Right forelimb (tissue), 1 donor: ENCODE results near the gene FXYD7.
"Not testable (repeated sequence)": the region's sequence is repeated elsewhere in the genome, so short reads cannot be mapped to it uniquely, and the experiment has no call there.

Source experiments
- DNase-seq: peaks from one replicate; pipeline ENCODE4 v3.0.0-alpha.2; 2018

Gene FXYD7, protein sequence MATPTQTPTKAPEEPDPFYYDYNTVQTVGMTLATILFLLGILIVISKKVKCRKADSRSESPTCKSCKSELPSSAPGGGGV

DNA sequence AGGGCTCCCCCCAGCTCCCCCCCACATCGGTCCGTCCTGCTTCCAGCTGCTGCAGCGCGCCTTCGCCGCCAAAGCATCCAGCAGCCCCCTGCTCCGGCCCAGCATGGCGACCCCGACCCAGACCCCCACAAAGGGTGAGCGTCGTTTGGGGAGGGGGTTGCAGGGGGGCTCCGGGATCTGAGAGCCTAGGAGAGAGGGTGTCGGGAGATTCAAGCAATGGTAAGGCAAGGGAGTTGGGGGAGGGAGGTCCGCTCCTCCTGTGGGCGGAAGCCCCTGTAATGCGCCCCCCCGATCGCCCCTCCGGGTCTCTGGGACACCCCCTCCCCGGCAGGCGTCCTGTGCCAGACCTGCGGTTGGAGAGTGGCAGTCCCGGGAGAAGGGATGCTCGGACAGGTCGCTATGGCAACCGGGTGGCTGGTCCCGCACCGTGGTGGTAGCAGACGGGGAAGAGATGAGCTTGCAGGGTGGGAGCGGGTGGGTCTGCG is at the start of gene FXYD7:
TSS of gene FXYD7 (plus strand) at position 25 of the 485 bp plus-strand sequence. CDS start at position 104, 79 bp downstream.
- peak; percentile 47 for DNase-seq

GRCh38 chr19:35093430-35093829 is 49.6 kb upstream of the FXYD7 start:
- DNase-seq: no peak

DNA sequence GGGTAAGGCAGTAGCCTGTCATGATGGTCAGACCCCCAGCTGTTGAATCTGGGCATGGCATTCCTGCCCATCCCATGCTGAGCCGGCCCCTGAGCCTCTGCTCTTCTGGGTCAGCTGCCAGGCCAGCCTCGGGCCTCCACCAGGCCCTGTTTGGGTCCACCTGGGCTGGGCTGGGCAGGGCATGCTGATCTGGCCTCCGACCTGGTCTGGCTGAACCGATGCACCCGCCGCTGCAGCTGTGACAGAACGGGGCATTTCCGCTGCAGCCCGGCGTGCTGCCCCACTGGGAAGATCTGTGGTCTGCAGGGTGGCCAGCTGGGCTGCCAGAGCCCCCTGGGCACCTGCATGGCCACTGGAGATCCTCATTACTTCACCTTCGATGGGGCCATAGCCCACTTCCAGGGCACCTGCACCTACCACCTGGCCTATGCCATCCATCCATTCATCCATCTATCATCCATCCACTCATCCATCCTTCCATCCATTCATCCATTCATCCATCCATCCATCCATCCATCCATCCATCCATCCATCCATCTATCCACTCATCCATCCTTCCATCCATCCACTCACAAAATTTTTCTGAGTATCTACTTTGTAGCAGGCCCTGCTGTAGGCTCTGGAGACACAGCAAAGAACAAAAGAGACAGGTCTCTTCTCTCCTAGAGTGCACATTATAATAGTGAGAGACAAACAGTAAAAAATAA is 49.0 kb upstream of the FXYD7 start:
- no peak for DNase-seq

DNA sequence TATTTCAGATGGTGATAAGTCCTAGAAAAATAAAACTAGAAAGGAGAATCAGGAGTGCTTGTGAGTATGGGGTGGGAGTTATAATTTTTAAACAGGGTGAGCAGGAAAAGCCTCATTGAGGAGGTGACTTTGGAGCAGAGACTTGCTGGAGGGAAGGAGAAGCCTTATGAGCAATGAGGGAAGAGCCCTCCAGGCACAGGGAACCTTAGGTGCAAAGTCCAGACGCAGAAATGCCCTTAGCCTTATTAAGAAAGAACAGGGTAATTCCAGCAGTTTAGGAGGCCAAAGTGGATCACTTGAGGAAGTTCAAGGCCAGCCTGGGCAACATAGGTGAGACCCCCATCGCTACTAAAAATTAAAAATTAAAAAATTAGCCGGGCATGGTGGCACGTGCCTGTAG is 48.4 kb upstream of the FXYD7 start:
- no peak for DNase-seq

DNA sequence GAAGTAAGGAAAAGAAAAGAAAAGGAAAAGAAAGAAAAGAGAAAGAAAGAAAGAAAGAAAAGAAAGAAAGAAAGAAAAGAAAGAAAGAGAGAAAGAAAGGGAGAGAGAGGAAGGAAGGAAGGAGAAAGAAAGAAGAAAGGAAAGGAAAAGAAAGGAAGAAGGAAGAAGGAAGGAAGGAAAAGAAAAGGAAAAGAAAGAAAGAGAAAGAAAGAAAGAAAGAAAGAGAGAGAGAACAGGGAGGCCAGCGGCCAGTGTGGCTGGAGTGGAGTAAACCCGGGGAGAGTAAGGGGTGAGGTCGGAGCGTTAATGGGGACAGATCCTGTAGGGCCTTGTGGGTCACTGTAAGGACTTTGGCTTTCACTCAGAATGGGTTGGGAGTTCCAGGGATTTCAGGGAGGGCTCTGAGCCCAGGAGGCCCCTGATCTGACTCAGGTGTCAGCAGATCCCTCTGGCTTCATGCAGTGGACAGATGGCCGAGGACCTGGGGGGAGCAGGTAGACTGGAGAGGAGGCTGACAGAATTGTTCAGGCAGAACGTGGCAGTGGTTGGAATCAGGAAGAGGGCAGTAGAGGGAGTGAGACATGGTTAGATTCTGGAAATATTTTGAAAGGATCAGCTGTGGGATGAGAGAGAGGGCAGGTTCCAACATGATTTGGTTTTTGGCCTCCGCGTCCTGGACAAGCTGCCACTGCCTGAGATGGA is 47.2 kb upstream of the FXYD7 start:
- DNase-seq: no peak

- DNase-seq: no peak
Measured at GRCh38 chr19:35098413-35099049, 44.5 kb upstream of the FXYD7 start.

DNA sequence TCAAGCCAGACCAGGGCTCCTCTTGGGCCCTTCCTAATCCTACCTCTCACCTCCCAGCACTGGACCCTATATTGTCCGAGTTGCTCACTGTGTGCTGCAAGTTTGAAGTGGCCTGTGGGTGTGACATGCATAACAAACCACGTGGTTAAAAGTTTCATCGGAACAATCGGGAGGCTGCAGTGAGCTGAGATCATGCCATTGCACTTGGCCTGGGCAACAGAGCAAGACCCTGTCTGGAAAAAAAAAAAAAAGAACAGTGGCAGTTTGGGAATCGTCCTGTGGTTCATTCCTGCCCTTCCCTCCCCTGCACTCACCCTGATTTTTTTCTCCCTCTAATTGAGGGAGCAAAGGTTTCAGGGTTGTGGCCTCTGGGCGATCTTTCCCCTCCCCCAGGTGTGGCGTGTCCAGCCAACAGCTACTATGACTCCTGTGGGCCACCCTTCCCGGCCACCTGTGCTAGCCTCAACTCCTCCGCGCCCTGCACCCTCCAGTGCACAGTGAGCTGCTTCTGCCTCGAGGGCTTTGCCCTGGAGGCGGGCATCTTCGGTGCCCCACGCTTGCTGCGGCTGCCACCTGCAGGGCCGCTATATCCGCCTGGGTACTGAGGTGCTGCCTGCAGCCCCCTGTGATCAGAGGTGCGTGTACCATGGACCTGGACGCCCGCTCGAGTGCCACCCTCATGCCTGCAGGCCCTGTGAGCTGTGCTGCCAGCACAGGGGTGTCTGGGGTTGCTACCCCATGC is 43.7 kb upstream of the FXYD7 start:
- DNase-seq: no peak

DNA sequence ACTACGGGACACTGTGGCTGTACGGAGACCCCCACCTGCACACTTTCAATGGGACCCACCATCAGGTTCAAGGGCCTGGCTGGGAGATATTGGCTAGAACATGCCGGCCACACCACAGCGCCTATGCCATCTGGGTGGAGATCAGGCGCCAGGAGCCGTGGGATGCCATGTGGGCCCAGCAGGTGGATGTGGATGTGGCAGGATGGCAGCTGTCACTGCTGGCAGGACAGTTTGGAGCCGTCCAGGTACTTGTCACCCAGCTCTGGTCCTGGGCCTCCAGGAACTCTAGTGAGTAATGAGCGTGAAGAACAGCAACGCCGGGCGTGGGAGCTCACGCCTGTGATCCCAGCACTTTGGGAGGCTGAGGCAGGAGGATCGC is 43.2 kb upstream of the FXYD7 start:
- DNase-seq: no peak

DNA sequence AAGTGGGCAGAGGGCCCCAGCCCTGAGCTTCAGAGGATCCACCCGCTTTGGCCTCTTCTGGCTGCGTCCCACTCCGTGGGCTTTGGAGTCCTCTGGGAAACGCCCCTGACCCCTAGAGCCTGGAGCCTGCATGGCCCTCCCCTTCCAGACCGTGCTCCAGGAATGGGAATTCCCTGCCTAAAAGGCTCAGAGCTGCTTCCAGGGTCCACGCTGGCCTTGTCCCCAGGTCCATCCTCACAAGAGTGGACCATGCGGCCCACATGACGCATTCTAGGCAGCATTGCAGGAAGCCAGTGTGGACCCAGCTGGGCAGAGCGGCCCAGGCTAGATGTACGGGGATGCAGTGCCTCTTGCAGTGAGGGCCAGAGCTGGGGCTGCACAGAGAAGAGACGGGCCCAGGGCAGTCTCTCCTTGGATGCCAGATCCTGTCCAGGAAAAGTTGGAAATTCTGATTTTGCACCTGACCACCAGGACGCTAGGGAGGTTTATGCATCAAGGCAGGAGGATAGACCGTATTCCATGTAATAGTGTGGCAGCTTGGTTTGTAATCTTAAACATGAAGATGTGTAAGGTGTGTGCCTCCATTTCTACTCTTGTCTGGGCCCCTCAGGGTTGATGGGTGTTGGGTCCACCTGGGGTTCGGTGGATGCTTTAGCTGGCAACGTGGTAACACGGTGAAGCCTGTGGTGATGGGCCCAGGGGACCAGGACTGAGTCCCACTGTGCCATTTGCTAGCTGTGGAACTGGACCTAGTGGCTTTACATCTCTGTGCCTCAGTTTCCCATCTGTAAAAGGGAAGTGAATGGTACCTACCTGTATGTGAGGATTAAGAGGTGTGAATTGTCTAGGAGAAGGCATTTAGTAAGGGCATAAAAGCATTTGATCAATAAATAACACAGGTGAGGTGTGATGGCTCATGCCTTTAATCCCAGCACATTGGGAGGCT is 42.2 kb upstream of the FXYD7 start:
- DNase-seq: no peak

GRCh38 chr19:35101949-35102348 is 41.1 kb upstream of the FXYD7 start:
- DNase-seq: not testable (repeated sequence)

GRCh38 chr19:35103614-35104013 is 39.4 kb upstream of the FXYD7 start:
- DNase-seq: not testable (repeated sequence)

- DNase-seq: no peak
Measured at GRCh38 chr19:35104361-35104760, 38.7 kb upstream of the FXYD7 start.

DNA sequence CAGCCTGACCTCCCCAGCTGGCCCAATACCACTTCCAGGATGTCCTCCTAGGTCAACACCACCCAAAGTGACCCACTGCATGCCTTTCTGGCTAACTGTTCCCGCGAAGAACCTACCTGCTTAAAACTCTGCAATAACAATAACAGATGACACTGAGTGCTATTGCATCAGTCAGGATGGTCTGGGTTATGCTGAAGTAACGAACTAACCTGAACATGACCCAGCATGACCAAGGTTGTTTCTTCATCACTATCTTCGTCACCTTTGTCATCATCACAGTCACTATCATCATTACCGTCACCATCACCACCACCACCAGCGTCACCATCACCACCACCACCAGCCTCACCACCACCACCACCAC is 38.0 kb upstream of the FXYD7 start:
- no peak for DNase-seq

- DNase-seq: no peak
Measured at GRCh38 chr19:35105411-35106290, 37.4 kb upstream of the FXYD7 start.

GRCh38 chr19:35106291-35106583 is 36.8 kb upstream of the FXYD7 start:
- DNase-seq: no peak

DNA sequence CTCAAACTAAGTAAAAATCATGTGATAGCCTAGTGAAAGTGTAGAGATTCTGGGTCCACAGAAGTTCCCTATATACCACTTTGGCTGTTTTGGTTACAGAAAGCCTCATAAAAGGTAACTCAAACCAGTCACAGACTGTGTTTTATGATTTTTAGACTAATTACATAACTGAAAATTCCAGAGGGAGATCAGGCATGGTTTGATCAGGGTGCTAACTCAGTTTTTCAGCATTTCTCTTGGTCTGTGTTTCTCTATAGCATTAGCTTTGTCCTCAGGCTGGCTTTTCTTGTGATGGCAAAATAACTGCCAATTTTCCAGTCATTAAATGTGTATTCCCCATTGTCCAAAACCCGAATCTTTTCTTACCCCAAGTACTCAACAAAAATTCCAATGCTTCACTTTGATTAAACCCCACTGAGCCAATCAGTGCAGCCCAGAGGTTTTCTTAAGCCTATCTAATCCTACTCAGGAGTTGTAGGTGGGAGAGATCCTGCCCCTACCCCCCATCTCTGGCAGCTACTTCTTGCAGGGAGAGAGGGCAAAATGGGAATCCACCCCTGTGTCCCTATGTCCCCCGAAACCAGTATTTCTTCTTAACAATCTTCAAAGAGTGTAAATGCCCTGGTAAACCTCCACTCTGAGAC is 36.0 kb upstream of the FXYD7 start:
- DNase-seq: no peak

DNA sequence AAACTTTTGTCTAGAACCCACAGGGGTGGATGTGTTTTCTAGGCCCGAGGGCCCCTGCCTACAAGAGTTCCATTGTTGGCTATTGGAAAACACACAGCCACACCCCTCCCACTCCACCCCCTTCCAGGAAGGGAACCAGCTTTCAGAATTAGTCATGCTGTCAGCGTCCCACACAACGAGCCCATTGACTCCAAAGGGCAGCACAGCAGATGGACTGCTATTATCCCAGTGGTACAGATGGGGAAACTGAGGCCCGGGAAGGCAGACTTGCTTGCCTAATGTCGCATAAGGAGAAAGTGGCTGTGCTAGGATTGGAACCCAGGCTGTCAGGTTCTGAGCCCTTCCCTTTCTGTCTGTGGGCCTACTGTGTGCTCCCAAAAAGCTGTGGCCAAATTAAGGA is 35.5 kb upstream of the FXYD7 start:
- DNase-seq: no peak

DNA sequence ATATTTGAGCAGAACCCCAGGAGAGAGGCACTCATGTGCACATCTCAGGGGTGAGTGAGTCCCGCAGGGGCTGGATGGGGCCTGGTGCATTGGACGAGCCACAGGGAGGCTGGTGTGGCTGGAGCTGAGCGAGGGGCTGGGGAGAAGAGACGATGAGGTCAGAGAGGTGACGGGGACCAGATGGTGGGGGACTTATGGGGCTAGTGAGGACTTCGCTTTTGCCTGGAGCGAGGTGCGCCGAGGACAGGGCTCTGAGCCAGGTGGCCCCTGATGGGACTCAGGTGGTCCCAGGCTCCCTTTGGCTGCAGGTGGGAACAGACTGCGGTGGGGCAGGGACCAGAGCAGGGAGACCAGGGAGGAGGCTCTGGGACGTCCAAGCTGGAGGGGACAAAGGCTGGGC is 34.3 kb upstream of the FXYD7 start:
- DNase-seq: no peak

GRCh38 chr19:35109395-35110112 is 33.5 kb upstream of the FXYD7 start:
- DNase-seq: no peak

GRCh38 chr19:35110974-35111373 is 32.1 kb upstream of the FXYD7 start:
- DNase-seq: no peak
